GM21367 (cell line): Measurements from ENCODE around the gene STARD13.

Experiments used
- ATAC-seq: cut with Tn5 transposase; IDR thresholded peaks from one replicate; pipeline ENCODE4 v1.9.1; 2021; ENCODE audit not compliant: unreplicated experiment

STARD13 gene

GRCh38 chr13:33285420-33286124 is at the start of gene STARD13:
STARD13 (minus strand) TSS chr13:33285755; CDS start chr13:33285638, 117 bp downstream.
- peak; percentile 69 for ATAC-seq

- no peak for ATAC-seq
Measured at GRCh38 chr13:33334831-33335230, 49.3 kb upstream of the STARD13 start.

DNA sequence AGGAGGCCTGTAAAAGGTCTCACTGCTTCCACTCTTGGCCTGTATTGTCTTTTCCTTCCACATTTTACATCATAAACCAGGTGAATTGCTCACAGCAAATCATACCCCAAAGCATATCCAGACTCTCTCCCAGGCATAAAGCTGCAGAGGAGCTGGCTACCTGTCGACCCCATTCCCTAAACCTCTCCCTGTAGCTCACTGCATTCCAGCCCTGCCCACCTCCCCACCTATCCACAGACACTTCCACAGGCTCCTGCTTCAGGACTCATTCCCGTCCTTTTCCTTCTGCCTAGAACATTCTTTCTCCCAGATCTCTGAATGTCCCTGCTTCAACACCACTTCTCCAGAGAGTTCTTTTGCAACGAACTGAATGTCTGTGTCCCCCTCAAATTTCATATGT is 46.4 kb upstream of the STARD13 start:
- no peak for ATAC-seq

DNA sequence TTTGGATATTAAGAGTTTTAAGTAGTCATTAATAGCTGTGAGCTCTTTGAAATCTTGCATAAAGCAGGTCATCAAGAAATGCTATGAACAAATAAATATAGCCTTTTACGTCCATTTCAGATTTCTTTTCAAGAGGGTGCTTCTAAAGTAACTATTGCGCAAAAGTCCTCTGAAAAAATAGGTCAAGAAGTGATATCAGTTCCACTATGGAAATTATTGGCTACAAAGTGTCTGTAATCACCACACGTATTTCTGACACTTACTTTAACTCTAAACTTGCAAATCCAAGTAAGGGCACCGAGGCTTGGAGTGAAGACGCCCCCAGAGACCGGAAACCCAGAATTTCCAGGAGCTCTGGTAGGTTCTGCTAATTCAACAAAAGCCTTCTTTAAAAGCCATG is 44.9 kb upstream of the STARD13 start:
- no peak for ATAC-seq

DNA sequence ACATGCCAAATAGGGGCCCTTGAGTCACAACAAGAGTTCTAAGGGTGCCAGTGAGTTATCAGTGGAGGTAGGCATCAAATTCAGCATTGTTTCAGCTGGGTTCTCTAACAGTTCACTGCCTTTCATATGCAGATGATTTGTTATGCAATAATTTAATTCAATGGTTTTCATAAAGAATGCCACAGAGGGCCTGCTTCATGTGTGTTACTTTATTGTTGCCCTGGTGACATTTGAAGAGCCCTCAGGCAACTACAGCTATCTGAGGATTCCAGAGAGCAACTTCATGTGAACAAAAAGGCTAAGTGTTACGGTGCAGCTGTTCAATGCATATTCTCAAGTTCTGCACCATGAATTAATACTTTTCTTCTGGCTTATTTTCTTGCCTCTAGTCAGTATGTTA is 43.1 kb upstream of the STARD13 start:
- no peak for ATAC-seq

- no peak for ATAC-seq
Measured at GRCh38 chr13:33326723-33327122, 41.2 kb upstream of the STARD13 start.

DNA sequence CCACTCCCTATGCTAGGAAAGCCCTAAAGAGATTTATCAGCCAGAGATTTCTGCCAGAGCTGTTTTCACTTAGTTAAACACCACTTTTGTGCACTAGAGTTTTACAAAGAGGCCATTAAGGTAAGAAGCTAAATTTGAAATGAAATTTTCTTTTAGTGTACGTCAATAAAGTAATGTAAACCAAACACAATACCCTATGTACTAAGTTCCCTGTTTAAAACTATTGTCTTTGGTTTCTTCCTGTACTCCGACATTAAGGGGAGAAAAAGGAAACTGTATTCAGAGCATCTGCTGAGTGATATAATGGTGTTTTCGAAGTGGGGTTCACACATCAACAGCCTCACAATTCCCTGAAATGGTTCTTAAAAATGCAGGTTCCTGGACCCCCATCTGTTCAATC is 40.7 kb upstream of the STARD13 start:
- ATAC-seq, result no peak

- ATAC-seq, result no peak
Measured at GRCh38 chr13:33323801-33324510, 38.4 kb upstream of the STARD13 start.

DNA sequence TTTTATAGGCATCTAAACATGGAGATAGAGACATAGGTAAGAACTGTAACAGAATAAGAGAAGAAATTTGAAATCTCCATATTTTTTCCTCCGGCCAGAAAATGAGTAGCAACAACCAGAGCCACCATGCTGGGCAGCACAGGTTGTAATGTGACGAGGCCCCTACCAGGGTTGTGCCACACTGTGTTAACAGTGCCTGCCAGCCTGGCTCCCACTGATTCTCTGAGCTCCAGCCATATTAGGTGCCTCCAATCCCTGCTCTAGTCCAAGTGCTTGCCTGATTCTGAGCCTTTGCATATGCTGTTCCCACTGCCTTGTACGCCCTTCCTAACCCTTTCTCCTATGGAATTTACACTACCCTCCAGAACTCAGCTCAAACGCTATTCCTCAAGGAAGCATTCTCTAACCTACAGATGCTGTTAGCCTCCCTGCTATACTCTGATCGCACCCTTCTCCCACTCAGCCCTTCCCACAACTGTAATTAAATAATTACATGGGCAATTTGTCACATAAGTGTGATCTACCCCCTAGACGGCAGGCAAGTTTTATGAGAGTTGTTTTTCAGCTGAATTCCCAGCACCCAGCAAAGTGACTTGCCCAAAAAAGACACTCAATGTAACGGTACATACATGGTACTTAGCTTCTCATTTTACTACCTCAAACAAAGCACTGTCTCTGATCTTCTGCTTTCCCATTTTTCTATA is 37.6 kb upstream of the STARD13 start:
- no peak for ATAC-seq

DNA sequence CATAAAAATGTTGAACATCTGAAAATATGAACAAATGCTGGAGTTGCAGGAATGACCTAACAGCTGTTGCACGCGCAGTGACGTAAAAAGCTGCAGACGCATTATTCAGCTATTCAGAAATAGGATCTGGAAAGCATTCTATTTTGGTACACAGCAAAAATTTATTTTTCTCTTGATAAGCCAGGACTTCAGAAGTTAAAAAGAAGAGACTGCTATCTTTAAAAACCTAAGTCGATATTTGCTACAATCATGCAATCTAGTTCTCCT is 36.9 kb upstream of the STARD13 start:
- no peak for ATAC-seq

- no peak for ATAC-seq
Measured at GRCh38 chr13:33321686-33322542, 36.4 kb upstream of the STARD13 start.

- ATAC-seq, result no peak
Measured at GRCh38 chr13:33319859-33320258, 34.3 kb upstream of the STARD13 start.

- no peak for ATAC-seq
Measured at GRCh38 chr13:33318744-33319143, 33.2 kb upstream of the STARD13 start.

- ATAC-seq, result no peak
Measured at GRCh38 chr13:33318037-33318436, 32.5 kb upstream of the STARD13 start.

DNA sequence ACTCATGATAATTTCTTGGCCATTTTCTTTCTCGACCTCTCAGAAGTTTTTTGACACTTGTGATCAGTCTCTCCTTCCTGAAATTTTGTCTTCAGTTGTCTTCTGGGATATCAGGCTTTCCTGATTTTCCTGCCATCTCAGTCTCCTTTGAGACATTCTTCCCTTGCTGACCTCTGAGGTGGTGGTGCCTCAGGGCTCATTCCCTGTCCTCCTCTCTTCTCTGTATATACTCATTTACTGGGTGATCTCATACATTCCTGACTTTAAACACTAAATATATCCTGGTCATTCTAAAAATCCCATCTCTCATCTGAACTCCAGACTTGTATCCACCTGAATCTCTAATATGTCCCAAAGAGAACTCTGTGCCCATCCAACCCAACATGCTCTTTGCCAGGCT is 31.3 kb upstream of the STARD13 start:
- ATAC-seq, result no peak

GRCh38 chr13:33313504-33313903 is 27.9 kb upstream of the STARD13 start:
- ATAC-seq, result no peak

DNA sequence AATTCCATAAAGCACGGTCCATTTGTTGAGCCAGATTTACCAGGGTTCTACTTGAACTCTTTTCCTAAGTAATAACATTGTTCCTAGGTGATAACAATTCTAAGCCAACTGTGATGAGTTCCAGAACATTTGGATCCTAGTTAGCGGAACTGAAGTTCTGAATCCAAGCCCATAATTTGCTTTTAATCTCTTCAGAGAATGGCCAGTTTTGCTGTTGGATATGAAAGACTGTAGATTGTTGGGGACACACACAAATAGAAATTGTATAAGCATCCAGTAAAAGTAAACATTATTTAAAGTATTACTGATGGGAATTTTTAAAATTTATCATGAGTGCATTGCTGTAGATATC is 27.3 kb upstream of the STARD13 start:
- no peak for ATAC-seq

DNA sequence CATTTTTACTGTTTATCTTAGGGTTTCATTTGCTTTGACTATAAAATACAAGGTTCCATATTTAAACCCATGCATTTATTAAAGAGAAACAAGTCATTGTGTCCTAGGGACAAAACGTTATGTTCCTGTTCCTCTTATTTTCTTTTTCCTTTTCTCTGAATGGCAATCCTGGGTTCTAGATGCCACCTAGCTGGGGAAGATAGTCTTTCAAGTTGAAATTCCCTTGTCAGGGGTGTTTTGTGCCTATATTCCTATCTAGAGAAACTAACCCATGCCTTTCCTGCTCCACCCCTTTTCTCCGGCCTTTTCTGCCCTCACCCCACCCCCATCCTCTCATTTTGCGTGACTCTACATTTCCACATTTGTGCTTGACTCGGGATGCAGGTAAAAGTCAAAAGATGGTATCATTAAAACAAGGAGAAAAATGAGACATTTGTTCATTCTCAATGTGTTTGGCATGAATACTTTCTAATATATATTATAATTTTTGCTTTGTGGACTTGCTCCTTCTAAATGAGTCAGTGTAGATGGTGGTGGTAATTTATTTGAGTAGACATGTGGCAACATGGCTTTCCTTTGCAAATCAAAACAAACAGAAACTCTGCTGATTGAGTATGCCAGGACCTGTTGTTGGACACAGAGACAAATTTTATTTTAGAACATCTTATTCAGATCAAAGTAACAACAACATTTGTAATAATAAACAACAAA is 26.8 kb upstream of the STARD13 start:
- no peak for ATAC-seq

DNA sequence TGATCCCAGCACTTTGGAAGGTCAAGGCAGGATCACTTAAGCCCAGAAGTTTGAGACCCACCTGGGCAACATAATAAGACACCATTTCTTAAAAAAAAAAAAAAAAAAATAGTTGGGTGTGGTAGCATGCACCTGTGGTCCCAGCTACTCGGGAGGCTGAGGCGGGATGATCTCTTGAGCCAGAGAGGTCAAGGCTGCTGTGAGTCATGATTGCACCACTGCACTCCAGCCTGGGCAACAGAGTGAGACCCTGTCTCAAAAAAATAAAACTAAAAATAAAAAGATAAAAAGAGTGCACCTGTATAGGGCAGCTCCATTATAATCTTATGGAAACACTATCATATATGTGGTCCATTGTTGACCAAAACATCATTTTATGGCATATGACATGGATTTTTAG is 25.5 kb upstream of the STARD13 start:
- ATAC-seq, result no peak

DNA sequence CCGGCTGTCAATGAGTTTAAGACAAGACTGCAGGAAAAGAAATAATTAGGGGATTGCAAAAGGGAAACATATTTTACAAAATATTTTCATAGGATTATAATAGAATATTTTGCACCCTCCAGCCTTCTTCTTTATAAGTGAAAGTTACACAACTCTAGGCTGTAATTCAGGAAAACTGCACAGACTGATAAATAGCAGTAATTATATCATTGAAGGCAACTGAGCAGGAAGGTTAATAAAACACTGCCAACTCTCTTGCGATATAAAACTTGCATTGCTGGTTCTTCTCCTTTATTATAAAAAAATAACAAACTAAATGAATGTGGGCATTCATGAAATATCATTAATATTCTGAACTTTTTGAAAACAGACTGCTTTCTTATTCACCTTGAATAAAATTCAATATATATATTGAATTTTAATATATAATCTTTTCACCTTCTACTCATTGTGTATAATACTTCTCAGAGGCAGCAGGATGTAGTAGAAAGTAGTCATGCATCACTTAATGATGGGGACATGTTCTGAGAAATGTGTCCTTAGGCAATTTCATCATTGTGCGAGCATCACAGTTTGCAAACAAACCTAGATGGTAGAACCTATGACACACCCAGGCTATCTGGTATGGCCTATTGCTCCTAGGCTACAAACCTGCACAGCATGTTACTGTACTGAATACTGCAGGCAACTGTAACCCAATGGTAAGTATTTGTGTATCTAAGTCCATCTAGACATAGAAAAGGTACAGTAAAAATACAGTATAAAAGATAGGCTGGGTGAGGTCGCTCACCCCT is 24.9 kb upstream of the STARD13 start:
- no peak for ATAC-seq
